ENCODE measurements around the gene EIPR1.

Gene EIPR1

GRCh38 chr2:3208179-3208578 is 169.4 kb downstream of the EIPR1 start:
- no peak for TF ChIP-seq CTCF (conservative IDR thresholded peaks at IDR 0.05; ENCODE audit: low read length)
- DNase-seq (ENCODE audit: low read depth) = no peak
- no peak overlapping the region for H3K4me3 ChIP-seq (ENCODE audit: low read length)

GRCh38 chr2:3207091-3207491 is 170.5 kb downstream of the EIPR1 start:
- no peak for TF ChIP-seq CTCF (conservative IDR thresholded peaks at IDR 0.05; ENCODE audit: low read length)
- no peak overlapping the region for H3K4me3 ChIP-seq (ENCODE audit: low read length)
- DNase-seq (ENCODE audit: low read depth) = no peak

DNA sequence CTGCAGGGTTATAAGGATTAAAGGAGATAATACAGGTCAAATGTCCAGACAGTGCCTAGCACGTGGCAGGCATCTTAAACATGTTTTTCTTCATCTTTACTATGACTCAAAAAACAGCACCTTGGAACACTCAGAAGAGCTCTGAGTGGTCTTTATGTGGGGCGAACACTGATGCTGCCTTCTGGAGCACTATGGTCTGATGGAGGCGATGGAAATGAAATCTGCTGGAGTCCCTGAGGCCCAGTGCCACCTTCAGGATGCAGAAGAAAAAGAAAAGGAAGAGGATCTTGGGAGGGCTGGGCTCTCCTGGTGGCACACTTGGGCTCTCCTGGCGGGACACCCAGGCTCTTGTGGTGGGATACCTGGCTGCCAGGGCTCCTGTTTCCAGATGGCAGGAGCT is 171.8 kb downstream of the EIPR1 start:
- TF ChIP-seq CTCF (conservative IDR thresholded peaks at IDR 0.05; ENCODE audit: low read length) = no peak
- H3K4me3 ChIP-seq (ENCODE audit: low read length) = no peak overlapping the region
- no peak for DNase-seq (ENCODE audit: low read depth)

DNA sequence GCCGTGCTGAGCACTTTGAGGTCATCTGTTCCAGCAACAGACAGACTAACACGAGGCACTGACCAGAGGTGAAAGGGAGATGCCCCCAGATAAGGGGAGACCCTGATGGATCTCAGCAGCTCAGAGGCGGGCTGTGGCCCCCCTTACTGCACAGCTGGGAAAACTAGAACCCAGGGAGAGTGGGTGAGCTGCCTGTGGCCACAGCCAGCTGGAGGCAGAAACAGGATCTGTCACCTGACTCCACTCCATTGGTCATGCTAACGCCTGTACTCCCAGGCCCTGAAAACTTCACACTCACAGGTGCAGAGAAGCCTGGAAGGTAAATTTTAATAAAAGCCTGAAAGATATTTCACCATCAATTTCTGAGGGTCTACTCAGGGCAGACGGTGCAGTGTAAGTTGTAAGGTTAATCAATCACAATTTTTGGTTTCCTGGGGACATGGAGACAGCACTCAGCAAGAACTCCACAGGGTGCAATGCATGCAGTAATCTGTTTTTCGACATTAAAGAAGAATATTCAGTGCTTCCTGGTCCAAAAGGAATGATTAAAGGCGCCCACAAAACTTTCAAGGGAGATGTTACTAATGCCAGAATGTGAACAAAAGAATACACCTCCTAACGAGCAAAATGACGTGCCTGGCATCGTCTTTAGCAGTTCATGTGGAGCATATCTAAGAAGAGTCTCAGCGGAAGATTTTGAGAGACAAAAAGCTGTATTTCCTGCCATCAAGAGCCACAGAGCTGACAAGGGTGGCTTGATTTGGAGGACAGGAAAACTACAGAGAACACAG is 173.4 kb downstream of the EIPR1 start:
- TF ChIP-seq CTCF (conservative IDR thresholded peaks at IDR 0.05; ENCODE audit: low read length) = no peak
- no peak for DNase-seq (ENCODE audit: low read depth)
- no peak overlapping the region for H3K4me3 ChIP-seq (ENCODE audit: low read length)

GRCh38 chr2:3203497-3204019 is 174.1 kb downstream of the EIPR1 start:
- no peak for TF ChIP-seq CTCF (conservative IDR thresholded peaks at IDR 0.05; ENCODE audit: low read length)
- DNase-seq (ENCODE audit: low read depth) = no peak
- no peak overlapping the region for H3K4me3 ChIP-seq (ENCODE audit: low read length)

DNA sequence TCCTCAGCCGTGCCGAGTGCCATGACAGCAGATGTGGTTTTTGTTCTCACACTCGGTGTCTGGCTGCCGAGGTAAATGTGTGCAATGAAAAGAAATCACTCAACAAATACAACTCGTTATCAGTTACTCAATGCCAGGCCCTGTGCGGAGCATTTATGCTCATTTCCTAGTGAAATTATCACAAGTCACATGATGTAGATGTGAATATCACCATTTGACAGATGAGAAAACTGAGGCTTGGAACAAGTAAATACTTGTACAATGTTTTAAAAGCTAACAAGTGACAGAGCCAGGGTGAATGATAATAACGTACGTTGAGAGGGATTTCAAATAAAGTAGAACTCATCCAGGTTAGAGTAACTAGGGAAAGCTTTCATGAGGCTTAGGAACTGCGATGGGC is 174.7 kb downstream of the EIPR1 start:
- no peak for TF ChIP-seq CTCF (conservative IDR thresholded peaks at IDR 0.05; ENCODE audit: low read length)
- no peak overlapping the region for H3K4me3 ChIP-seq (ENCODE audit: low read length)
- no peak for DNase-seq (ENCODE audit: low read depth)

DNA sequence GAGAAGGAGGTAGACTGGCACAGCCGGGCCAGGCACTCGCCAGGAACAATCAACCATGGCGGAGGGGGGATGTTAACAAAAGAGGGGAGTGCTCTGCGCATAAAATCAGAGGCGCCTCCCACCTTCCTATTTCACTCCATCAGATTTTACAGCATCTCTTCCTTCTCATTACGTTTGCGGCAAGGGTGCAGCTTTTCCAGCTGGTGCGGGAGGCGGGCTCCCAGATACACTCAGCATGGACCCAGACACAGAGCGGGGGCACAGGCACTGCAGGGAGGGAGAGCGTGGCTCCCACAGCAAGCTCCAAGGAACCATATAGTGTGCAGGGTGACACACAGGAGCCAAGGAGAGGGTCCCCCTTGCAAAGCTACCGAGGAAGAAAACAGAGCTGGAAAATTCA is 176.3 kb downstream of the EIPR1 start:
- no peak overlapping the region for H3K4me3 ChIP-seq (ENCODE audit: low read length)
- no peak for DNase-seq (ENCODE audit: low read depth)
- TF ChIP-seq CTCF (conservative IDR thresholded peaks at IDR 0.05; ENCODE audit: low read length) = no peak
